ENCODE results near the gene ADSS2. TPM values are rescaled to one million over a fixed set of nuclear protein-coding genes. Genes with fewer than 3 reads are reported as not detected.

The ADSS2 gene
- total and polyA plus RNA-seq, 2 of the 4 experiments (the other 2 are of a cell fraction), result 14.9 to 30.1 TPM

GRCh38 chr1:244394826-244395765, 56.6 kb downstream of the ADSS2 start:
- Histone ChIP-seq H3K9ac (ENCODE audit: low read depth, low read length) (no peak overlapping the region), H3K9me3 (ENCODE audit: control insufficient read depth, insufficient read depth, low read length) (no peaks in the 10 kb centered on the region), H2BK120ac (ENCODE audit: low read depth, low read length) (no peak overlapping the region), H3K56ac (ENCODE audit: extremely low read depth, insufficient read depth, low read length) (no peak overlapping the region), H4K20me1 (ENCODE audit: insufficient read depth, low read length) (no peaks in the 10 kb centered on the region), H4K91ac (ENCODE audit: insufficient read depth, low read depth, low read length) (no peak overlapping the region), H3K4ac (ENCODE audit: low read depth, low read length) (no peak overlapping the region), H2BK20ac (ENCODE audit: low read depth, low read length) (no peak overlapping the region), H3K27ac (ENCODE audit: insufficient read depth, low read length) (no peak overlapping the region), H2AFZ (replicated peaks; ENCODE audit: low read length, poor library complexity) (no peak overlapping the region), H2BK15ac (ENCODE audit: low read depth, low read length) (no peak overlapping the region), H2BK5ac (ENCODE audit: low read depth, low read length, poor library complexity, severe bottlenecking) (no peak overlapping the region), H3K18ac (ENCODE audit: low read depth, low read length) (no peak overlapping the region), H3K4me1 (ENCODE audit: control insufficient read depth, insufficient read depth, low read length) (peaks cover 2% of the 10 kb centered on the region; the same call in 1 of the 2 replicates), H3K4me2 (ENCODE audit: low read depth, low read length) (no peak overlapping the region), H3K27me3 (ENCODE audit: control insufficient read depth, insufficient read depth, low read length) (no peaks in the 10 kb centered on the region), H4K5ac (ENCODE audit: low read depth, low read length) (no peak overlapping the region), H3K14ac (replicated peaks; ENCODE audit: low read depth, low read length) (no peak overlapping the region), H3K9me1 (ENCODE audit: insufficient read depth, low read length) (no peaks in the 10 kb centered on the region), H3K79me1 (ENCODE audit: low read depth in 1 of 2, low read length in 2 of 2) (no peaks in the 10 kb centered on the region), H2AK5ac (ENCODE audit: low read depth, low read length) (no peak overlapping the region), H4K8ac (ENCODE audit: low read depth in 2 of 2, low read length in 2 of 2) (no peak overlapping the region), H3K36me3 (ENCODE audit: control insufficient read depth, insufficient read depth, low read length) (no peaks in the 10 kb centered on the region), H2AK9ac (replicated peaks; ENCODE audit: low read depth, low read length, poor library complexity) (no peak overlapping the region), H3K23ac (ENCODE audit: low read depth, low read length) (no peak overlapping the region), H3K4me3 (ENCODE audit: insufficient read depth, low read depth, low read length) (no peak overlapping the region)
- ChIA-PET POLR2A (ENCODE audit: unreplicated experiment) (no interaction called here), CTCF (no interaction called here)
- intact Hi-C loops (cut with micrococcal nuclease), result no loop called here
- dilution Hi-C loops (cut with HindIII; ENCODE audit: low sequenced_read_pairs, unreplicated experiment), result no loop called here
- ATAC-seq (ENCODE audit: low read depth), result no peak; the same call in 1 of the 2 replicates
- no TSS peak for BruUV-seq (replicated peaks)
- TF ChIP-seq USF2 (IDR thresholded peaks at IDR 0.05; ENCODE audit: low read depth, low read length) (no peak), RAD21 (IDR thresholded peaks at IDR 0.05; ENCODE audit: low read length) (no peak), CHD1 (IDR thresholded peaks at IDR 0.05; ENCODE audit: low read depth, low read length) (no peak), FOS (IDR thresholded peaks at IDR 0.05; ENCODE audit: low read depth, low read length) (no peak), RFX5 (IDR thresholded peaks at IDR 0.05; ENCODE audit: low read depth, low read length) (no peak)
- in situ Hi-C loops (cut with MboI; ENCODE audit: low sequenced_read_pairs), result no loop called here
- WGBS, 2 experiments (ENCODE audit: extremely low coverage in 2 of 2, insufficient read length in 1 of 2), result 82% methylated on average over 5 of the region's 15 CpGs; no CpG with 5 or more reads in 1 of the 2 experiments
- no peak for DNase-seq

All from IMR-90 (cell line).